ENCODE results near the gene EME1.
A peak's percentile ranks its signal among the peaks of the same experiment; 100 is the strongest.

Gene EME1

GRCh38 chr17:50364061-50364458 lies 9.0 kb upstream of the EME1 start:
- no peak for DNase-seq

GRCh38 chr17:50364715-50365114 lies 8.3 kb upstream of the EME1 start:
- DNase-seq = no peak

GRCh38 chr17:50365165-50365564 lies 7.9 kb upstream of the EME1 start:
- no peak for DNase-seq

GRCh38 chr17:50365649-50366393 lies 7.2 kb upstream of the EME1 start:
- no peak for DNase-seq

- no peak for DNase-seq
Measured at GRCh38 chr17:50367401-50367800, 5.6 kb upstream of the EME1 start.

GRCh38 chr17:50370052-50370451 lies 3.0 kb upstream of the EME1 start:
- DNase-seq = no peak

GRCh38 chr17:50371526-50371925 lies 1.5 kb upstream of the EME1 start:
- DNase-seq = no peak

- no peak for DNase-seq
Measured at GRCh38 chr17:50372222-50372757, 739 bp upstream of the EME1 start.

GRCh38 chr17:50373705-50374104 lies 676 bp downstream of the EME1 start:
- DNase-seq = no peak

GRCh38 chr17:50375858-50376538 lies 3.0 kb downstream of the EME1 start:
- no peak for DNase-seq

- no peak for DNase-seq
Measured at GRCh38 chr17:50379351-50380132, 6.5 kb downstream of the EME1 start.

- no peak for DNase-seq
Measured at GRCh38 chr17:50380369-50381259, 7.6 kb downstream of the EME1 start.

GRCh38 chr17:50381260-50381815 lies 8.3 kb downstream of the EME1 start:
- DNase-seq = no peak

- DNase-seq = no peak
Measured at GRCh38 chr17:50381920-50382319, 8.9 kb downstream of the EME1 start.

GRCh38 chr17:50382931-50383330 lies 9.9 kb downstream of the EME1 start:
- DNase-seq = no peak

GRCh38 chr17:50386510-50386909 lies 13.5 kb downstream of the EME1 start:
- DNase-seq = peak; percentile 63

GRCh38 chr17:50388728-50389127 lies 15.7 kb downstream of the EME1 start:
- no peak for DNase-seq

- no peak for DNase-seq
Measured at GRCh38 chr17:50389534-50389933, 16.5 kb downstream of the EME1 start.

GRCh38 chr17:50392621-50393020 lies 19.6 kb downstream of the EME1 start:
- no peak for DNase-seq

- DNase-seq = no peak
Measured at GRCh38 chr17:50393700-50394099, 20.7 kb downstream of the EME1 start.

- DNase-seq = no peak
Measured at GRCh38 chr17:50394711-50395110, 21.7 kb downstream of the EME1 start.
